GM12878 (cell line): ENCODE measurements around the gene DPYSL4. TPM values are rescaled to one million over a fixed set of nuclear protein-coding genes. Genes with fewer than 3 reads are reported as not detected.

Experiments used
- ATAC-seq: fragments of 200-7000 bp; cut with Tn5 transposase; 3 replicates; pipeline ENCODE4 v1.9.1; 2020; ENCODE audit warnings: mild to moderate bottlenecking, moderate library complexity
- BruUV-seq: library from RNA; stranded (reverse); fragments of 400-500 nt; replicated peaks from 2 replicates; lab custom pipeline; 2021; lab: Mats Ljungman, UMichigan
- CTCF ChIA-PET: fragments of 300-600 bp; sonication (Branson Sonifier 250); formaldehyde crosslinking; extraction: SDS; loops from one replicate; lab custom pipeline; 2021; ENCODE audit warnings: inconsistent platforms; lab: Yijun Ruan, JAX
- POLR2A ChIA-PET: fragments of 350-600 bp; formaldehyde crosslinking; extraction: SDS; loops from one replicate; lab custom pipeline; 2021; ENCODE audit warnings: inconsistent platforms; lab: Charles Lee
- RAD21 ChIA-PET: fragments of 300-600 bp; sonication (Branson Sonifier 250); formaldehyde crosslinking; loops from one replicate; lab custom pipeline; 2023; ENCODE audit warnings: antibody characterized with exemption; ENCODE audit not compliant: unreplicated experiment; lab: Charles Lee
- SMC1A ChIA-PET: fragments of 300-600 bp; sonication (Branson Sonifier 250); formaldehyde crosslinking; loops from one replicate; lab custom pipeline; 2023; ENCODE audit not compliant: unreplicated experiment, uncharacterized antibody; lab: Charles Lee
- DNase-seq: peaks from one replicate; pipeline ENCODE4 v3.0.0-alpha.2; 2011; ENCODE audit warnings: low read depth, low spot score
- FAIRE-seq: peaks from 3 replicates; lab custom pipeline; 2011; peaks lifted over from hg19 to GRCh38; lab: Jason Lieb, UNC
- H2AFZ ChIP-seq: 2 replicates; pipeline ENCODE4 v1.6.0; 2011; ENCODE audit warnings: low read depth, low read length, control low read depth; ENCODE audit not compliant: control insufficient read depth
- H3K27ac ChIP-seq: 2 replicates; pipeline ENCODE4 v1.5.1; 2011; ENCODE audit warnings: control low read depth; ENCODE audit not compliant: control insufficient read depth, insufficient read depth
- H3K27me3 ChIP-seq, 2 experiments: replicated peaks in 1 of 2; 2 replicates each; pipeline versions ENCODE4 v1.6.0 to v1.6.1; 2011; ENCODE audit warnings: low read length in 1 of 2; ENCODE audit not compliant: control insufficient read depth in 2 of 2, insufficient read depth in 2 of 2
- H3K36me3 ChIP-seq, 2 experiments: 2 replicates each; pipeline ENCODE4 v1.5.1; 2011; ENCODE audit warnings: low read length in 1 of 2; ENCODE audit not compliant: control insufficient read depth in 2 of 2, insufficient read depth in 2 of 2
- H3K4me1 ChIP-seq: 2 replicates; pipeline ENCODE4 v1.6.1; 2011; ENCODE audit warnings: mild to moderate bottlenecking, low read length, moderate library complexity, mixed read lengths; ENCODE audit not compliant: control insufficient read depth, insufficient read depth
- H3K4me2 ChIP-seq: 2 replicates; pipeline ENCODE4 v1.6.0; 2011; ENCODE audit warnings: control low read depth; ENCODE audit not compliant: control insufficient read depth, insufficient read depth
- H3K4me3 ChIP-seq: fragments of 200-600 bp; sonication (generic); 2 replicates; pipeline ENCODE4 v1.5.1; 2016
- H3K79me2 ChIP-seq: 2 replicates; pipeline ENCODE4 v1.6.0; 2011; ENCODE audit warnings: low read length; ENCODE audit not compliant: control insufficient read depth, insufficient read depth
- H3K9ac ChIP-seq: 2 replicates; pipeline ENCODE4 v1.8.0; 2011; ENCODE audit warnings: low read length, control low read depth, mixed read lengths; ENCODE audit not compliant: control insufficient read depth, insufficient read depth
- H3K9me3 ChIP-seq: replicated peaks from 3 replicates; pipeline ENCODE4 v1.5.1; 2011; ENCODE audit warnings: mild to moderate bottlenecking, low read length; ENCODE audit not compliant: control insufficient read depth, insufficient read depth
- H4K20me1 ChIP-seq: 2 replicates; pipeline ENCODE4 v1.6.0; 2011; ENCODE audit not compliant: control insufficient read depth, insufficient read depth
- ATF7 ChIP-seq: fragments of 450-650 bp; IDR thresholded peaks from 2 replicates; pipeline ENCODE4 v1.6.1; 2016; ENCODE audit warnings: low read depth, mild to moderate bottlenecking
- EP300 ChIP-seq, 2 experiments: fragments of 150-350 bp in 1 of 2; IDR thresholded peaks; 2 replicates each; pipeline ENCODE4 v1.6.1; 2011 to 2012; ENCODE audit warnings: low read depth in 2 of 2, low read length in 2 of 2, borderline replicate concordance in 1 of 2, improper control_type of control experiment in 1 of 2, inconsistent platforms in 1 of 2; ENCODE audit not compliant: control insufficient read depth in 1 of 2
- FOS ChIP-seq: IDR thresholded peaks from 3 replicates; pipeline ENCODE4 v1.6.1; 2011; ENCODE audit warnings: borderline replicate concordance; ENCODE audit not compliant: insufficient read length; ENCODE audit errors: extremely low read depth
- GABPA ChIP-seq: IDR thresholded peaks from 2 replicates; pipeline ENCODE4 v1.6.1; 2014; ENCODE audit warnings: antibody characterized with exemption, low read depth, mild to moderate bottlenecking, inconsistent platforms
- IKZF2 ChIP-seq, 2 experiments: fragments of 450-650 bp; IDR thresholded peaks; 2 replicates each; pipeline ENCODE4 v1.6.1; 2017; ENCODE audit warnings: mild to moderate bottlenecking in 2 of 2, moderate library complexity in 2 of 2
- MXI1 ChIP-seq: fragments of 150-350 bp; IDR thresholded peaks from 2 replicates; pipeline ENCODE4 v1.6.1; 2011; ENCODE audit warnings: low read depth, mild to moderate bottlenecking, inconsistent platforms, low read length, improper control_type of control experiment
- RELA ChIP-seq: fragments of 450-650 bp; IDR thresholded peaks from 2 replicates; pipeline ENCODE4 v1.8.0; 2014; ENCODE audit warnings: borderline replicate concordance; ENCODE audit not compliant: partially characterized antibody
- TCF7 ChIP-seq: IDR thresholded peaks from 2 replicates; pipeline ENCODE4 v1.6.1; 2014; ENCODE audit warnings: antibody characterized with exemption, borderline replicate concordance
- ZSCAN29 ChIP-seq: fragments of 450-650 bp; IDR thresholded peaks from 2 replicates; pipeline ENCODE4 v1.6.1; 2017; ENCODE audit warnings: mild to moderate bottlenecking, moderate library complexity
- WGBS: methylation state at CpG from one replicate; pipeline ENCODE4 v1.1.6; 2016; ENCODE audit warnings: low lambda C conversion rate; ENCODE audit not compliant: insufficient replicate concordance, insufficient coverage; ENCODE audit errors: missing lambda C conversion rate; 5-methylcytosine and 5-hydroxymethylcytosine counted together
- in situ Hi-C: fragments of 300-500 bp; cut with MboI; formaldehyde crosslinking; loops from 9 replicates; pipeline ENCODE4 v1.14.3; 2018; ENCODE audit warnings: mixed read lengths
- intact Hi-C: fragments of 100-400 bp; cut with micrococcal nuclease; formaldehyde crosslinking; loops from one replicate; pipeline ENCODE4 v1.14.2; 2022; ENCODE audit not compliant: unreplicated experiment
- polyA plus RNA-seq, 11 experiments: library from polyadenylated mRNA; depleted of rRNA in 4 of 11; unstranded in 6 of 11; stranded (reverse) in 5 of 11; fragments of >200 nt; fragmentation: Nextera tagmentation in 4 of 11; fragmentation: Illumina TruSeq in 1 of 11; extraction: Ambion mirVana in 4 of 11; extraction: Trizol in 1 of 11; gene quantifications; 1 replicate in 1 of 11; 2 replicates in 10 of 11; pipeline versions ENCODE4 v1.2.1 to v1.2.3, GENCODE V29; 2011 to 2016; ENCODE audit warnings: inconsistent platforms in 2 of 11, missing spikeins in 2 of 11, low read depth in 1 of 11
- total RNA-seq, 4 experiments: library from RNA; depleted of rRNA in 3 of 4; stranded (reverse); fragments of >200 nt in 3 of 4; fragmentation: Illumina TruSeq in 1 of 4; extraction: Trizol in 1 of 4; gene quantifications; 2 replicates each; pipeline versions ENCODE4 v1.2.1 to v1.2.3, GENCODE V29; 2013 to 2021
- TF ChIP-seq, protein P1 (sequence below), 3 experiments: IDR thresholded peaks in 2 of 3; conservative IDR thresholded peaks in 1 of 3; 2 replicates each; pipeline ENCODE4 v1.5.1; 2011; ENCODE audit warnings: low read depth in 3 of 3, low read length in 3 of 3, mild to moderate bottlenecking in 3 of 3, control low read depth in 2 of 3, moderate library complexity in 2 of 3, inconsistent platforms in 1 of 3, mixed read lengths in 1 of 3; ENCODE audit not compliant: control insufficient read depth in 2 of 3, insufficient read depth in 1 of 3; ENCODE audit errors: extremely low read depth in 1 of 3
- TF ChIP-seq, protein P2 (sequence below): IDR thresholded peaks from 2 replicates; pipeline ENCODE4 v1.6.1; 2012; ENCODE audit warnings: low read depth, low read length, improper control_type of control experiment

DPYSL4 gene
- total and polyA plus RNA-seq, 10 of the 15 experiments (the other 5 are each of a cell fraction or from before 2014, with no cell fraction given) = 0.10 to 0.21 TPM; not detected in 8

DNA sequence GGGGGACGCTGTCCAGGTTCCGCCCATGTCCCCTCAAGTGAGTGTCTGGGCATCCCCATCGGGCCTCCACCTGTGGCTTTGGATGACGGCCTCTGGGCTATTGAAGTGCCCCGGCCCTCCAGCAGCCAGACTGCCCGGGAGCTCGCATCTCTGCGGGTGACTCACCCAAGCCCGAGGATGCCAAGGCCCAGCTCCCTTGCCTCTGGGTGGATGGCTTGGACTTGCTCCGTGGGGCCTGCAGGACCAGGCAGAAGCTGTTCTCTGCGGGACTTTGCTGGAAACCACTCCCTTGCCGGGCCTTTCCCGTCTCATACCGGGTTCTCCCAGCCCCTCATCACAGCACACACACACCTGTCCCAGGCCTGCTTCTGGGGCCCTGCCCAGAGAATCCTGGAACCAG is 22.4 kb downstream of the DPYSL4 start:
- Histone ChIP-seq H3K79me2 (no peaks in the 10 kb centered on the region), H3K9ac (no peak overlapping the region), H4K20me1 (no peaks in the 10 kb centered on the region), H3K27ac (no peak overlapping the region), H2AFZ (no peak overlapping the region), H3K4me3 (no peak overlapping the region), H3K9me3 (no peaks in the 10 kb centered on the region), H3K27me3 (no peaks in the 10 kb centered on the region), H3K4me2 (no peak overlapping the region), H3K36me3 (no peaks in the 10 kb centered on the region), H3K4me1 (no peaks in the 10 kb centered on the region)
- no peak for ATAC-seq
- BruUV-seq = no TSS peak
- intact Hi-C loops = no loop called here
- CTCF ChIA-PET = no interaction called here
- no peak for FAIRE-seq
- POLR2A ChIA-PET = no interaction called here
- DNase-seq = no peak
- SMC1A ChIA-PET = no interaction called here
- 74% methylated on average over 14 of the region's 14 CpGs for WGBS
- RAD21 ChIA-PET = no interaction called here
- in situ Hi-C loops = no loop called here
- TF ChIP-seq ZSCAN29 (no peak), ATF7 (no peak), GABPA (no peak)

DNA sequence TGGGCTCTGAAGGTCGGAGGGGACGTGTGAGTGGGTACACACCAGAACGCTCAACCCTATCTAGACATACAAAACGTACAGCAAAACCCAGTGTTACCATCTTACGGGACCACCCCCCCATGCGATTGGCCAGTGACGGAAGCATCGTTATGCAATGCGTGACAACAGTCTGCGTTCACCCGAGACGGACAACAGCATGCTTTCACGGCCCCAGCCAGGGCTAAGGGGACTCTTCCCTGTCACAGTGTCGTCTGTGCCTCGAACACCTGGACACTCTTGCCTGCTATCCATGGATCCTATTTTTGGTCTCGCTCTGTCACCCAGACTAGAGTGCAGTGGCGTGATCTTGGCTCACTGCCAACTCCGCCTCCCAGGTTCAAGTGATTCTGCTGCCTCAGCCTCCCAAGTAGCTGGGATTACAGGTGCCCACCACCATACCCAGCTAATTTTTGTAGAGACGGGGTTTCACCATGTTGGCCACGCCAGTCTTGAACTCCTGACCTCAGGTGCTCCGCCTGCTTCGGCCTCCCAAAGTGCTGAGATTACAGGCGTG is 23.3 kb downstream of the DPYSL4 start:
- Histone ChIP-seq H3K4me2 (no peak overlapping the region), H3K4me3 (no peak overlapping the region), H2AFZ (no peak overlapping the region), H3K9ac (no peak overlapping the region), H3K9me3 (no peaks in the 10 kb centered on the region; the same call in 2 of the 3 replicates), H3K79me2 (no peaks in the 10 kb centered on the region), H3K36me3 (no peaks in the 10 kb centered on the region), H3K4me1 (no peaks in the 10 kb centered on the region), H3K27me3 (no peaks in the 10 kb centered on the region), H4K20me1 (no peaks in the 10 kb centered on the region), H3K27ac (no peak overlapping the region)
- DNase-seq (no peak), FAIRE-seq (no peak), ATAC-seq (no peak)
- CTCF ChIA-PET = no interaction called here
- RAD21 ChIA-PET = no interaction called here
- intact Hi-C loops (no loop called here), in situ Hi-C loops (no loop called here)
- WGBS = 61% methylated on average over 23 of the region's 23 CpGs
- no TSS peak for BruUV-seq
- SMC1A ChIA-PET = no interaction called here
- POLR2A ChIA-PET = no interaction called here
- TF ChIP-seq IKZF2 (IDR thresholded peaks at IDR 0.05) (no peak), TCF7 (no peak), MXI1 (no peak), FOS (no peak), EP300 (IDR thresholded peaks at IDR 0.05; ENCODE audit: borderline replicate concordance in 1 of 2, control insufficient read depth in 1 of 2, low read depth in 2 of 2, low read length in 2 of 2) (no peak), ATF7 (no peak), RELA (no peak)
- TF ChIP-seq, protein P1, sequence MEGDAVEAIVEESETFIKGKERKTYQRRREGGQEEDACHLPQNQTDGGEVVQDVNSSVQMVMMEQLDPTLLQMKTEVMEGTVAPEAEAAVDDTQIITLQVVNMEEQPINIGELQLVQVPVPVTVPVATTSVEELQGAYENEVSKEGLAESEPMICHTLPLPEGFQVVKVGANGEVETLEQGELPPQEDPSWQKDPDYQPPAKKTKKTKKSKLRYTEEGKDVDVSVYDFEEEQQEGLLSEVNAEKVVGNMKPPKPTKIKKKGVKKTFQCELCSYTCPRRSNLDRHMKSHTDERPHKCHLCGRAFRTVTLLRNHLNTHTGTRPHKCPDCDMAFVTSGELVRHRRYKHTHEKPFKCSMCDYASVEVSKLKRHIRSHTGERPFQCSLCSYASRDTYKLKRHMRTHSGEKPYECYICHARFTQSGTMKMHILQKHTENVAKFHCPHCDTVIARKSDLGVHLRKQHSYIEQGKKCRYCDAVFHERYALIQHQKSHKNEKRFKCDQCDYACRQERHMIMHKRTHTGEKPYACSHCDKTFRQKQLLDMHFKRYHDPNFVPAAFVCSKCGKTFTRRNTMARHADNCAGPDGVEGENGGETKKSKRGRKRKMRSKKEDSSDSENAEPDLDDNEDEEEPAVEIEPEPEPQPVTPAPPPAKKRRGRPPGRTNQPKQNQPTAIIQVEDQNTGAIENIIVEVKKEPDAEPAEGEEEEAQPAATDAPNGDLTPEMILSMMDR (IDR thresholded peaks at IDR 0.05 in 2 of 3, conservative IDR thresholded peaks at IDR 0.05 in 1 of 3; ENCODE audit: control insufficient read depth in 2 of 3, extremely low read depth in 1 of 3, insufficient read depth in 1 of 3, low read depth in 3 of 3, low read length in 3 of 3) = no peak
- TF ChIP-seq, protein P2, sequence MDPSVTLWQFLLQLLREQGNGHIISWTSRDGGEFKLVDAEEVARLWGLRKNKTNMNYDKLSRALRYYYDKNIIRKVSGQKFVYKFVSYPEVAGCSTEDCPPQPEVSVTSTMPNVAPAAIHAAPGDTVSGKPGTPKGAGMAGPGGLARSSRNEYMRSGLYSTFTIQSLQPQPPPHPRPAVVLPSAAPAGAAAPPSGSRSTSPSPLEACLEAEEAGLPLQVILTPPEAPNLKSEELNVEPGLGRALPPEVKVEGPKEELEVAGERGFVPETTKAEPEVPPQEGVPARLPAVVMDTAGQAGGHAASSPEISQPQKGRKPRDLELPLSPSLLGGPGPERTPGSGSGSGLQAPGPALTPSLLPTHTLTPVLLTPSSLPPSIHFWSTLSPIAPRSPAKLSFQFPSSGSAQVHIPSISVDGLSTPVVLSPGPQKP = no peak
